HG02973 (cell line): ENCODE results near the gene BANP.
"Not testable (repeated sequence)": the region's sequence is repeated elsewhere in the genome, so short reads cannot be mapped to it uniquely, and the experiment has no call there.

Experiments
- ATAC-seq: cut with Tn5 transposase; IDR thresholded peaks from one replicate; pipeline ENCODE4 v1.9.1; 2021; ENCODE audit warnings: moderate library complexity; ENCODE audit not compliant: unreplicated experiment

BANP gene

DNA sequence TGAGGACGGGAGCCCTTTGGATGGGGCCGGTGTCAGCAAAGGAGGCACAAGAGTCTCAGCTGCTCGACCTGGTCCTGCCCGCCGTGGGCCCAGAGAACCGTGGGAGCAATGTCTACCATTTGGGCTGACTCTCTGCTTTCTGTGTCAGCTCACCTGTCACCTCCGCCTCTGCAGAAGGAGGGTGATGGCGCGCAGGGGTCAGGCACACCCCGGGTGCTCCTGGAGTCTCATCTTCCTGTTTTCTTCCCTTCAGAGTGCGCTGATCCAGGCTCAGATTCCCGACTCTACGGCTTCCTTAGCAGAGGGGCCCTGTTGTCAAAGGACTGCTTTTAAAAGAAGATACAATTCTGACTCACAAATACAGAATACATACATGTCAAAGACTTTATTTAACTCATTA, 167.1 kb downstream of the BANP start:
- no peak for ATAC-seq

DNA sequence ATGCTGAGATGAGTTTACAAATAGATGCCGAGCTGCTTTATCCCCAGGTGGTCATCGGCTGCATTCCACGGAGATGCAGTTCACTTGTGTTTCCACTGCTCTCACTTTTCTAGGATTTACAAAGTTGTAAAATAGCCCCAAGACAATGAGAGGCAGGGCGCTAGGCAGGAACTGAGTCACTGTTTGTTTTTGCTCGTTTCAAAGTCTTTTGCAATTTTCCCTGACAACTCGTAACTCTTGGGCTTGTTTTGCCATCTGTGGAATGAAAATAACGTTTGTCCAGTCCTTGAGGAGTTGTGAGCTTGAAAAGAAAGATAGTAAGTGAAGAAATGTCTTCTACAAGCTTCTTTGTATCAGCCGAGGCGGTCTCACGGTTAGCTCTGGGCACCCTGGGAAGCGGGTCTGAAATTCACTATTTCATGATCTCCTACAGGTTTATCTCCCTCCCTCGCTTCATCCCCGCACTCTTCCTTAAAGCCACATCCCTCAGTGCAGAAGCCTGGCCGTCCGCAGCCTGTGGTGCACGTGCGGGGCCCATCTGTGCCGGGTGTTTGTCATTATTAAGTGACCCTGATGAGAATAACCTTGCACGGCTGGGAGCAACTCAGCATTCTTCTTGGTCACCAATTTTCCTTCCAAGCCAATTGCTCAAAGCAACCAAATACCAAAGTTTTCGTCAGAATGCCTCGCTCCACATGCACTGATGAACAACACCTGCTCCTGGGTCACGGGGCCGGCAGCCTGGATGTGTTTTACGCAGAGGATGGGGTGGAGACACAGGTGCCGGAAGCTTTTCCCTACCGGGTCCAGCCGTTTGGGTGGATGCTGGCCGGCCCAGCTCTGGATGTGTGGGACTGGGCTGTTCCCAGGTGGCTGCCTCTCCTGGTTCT, 167.9 kb downstream of the BANP start:
- not testable (repeated sequence) for ATAC-seq

DNA sequence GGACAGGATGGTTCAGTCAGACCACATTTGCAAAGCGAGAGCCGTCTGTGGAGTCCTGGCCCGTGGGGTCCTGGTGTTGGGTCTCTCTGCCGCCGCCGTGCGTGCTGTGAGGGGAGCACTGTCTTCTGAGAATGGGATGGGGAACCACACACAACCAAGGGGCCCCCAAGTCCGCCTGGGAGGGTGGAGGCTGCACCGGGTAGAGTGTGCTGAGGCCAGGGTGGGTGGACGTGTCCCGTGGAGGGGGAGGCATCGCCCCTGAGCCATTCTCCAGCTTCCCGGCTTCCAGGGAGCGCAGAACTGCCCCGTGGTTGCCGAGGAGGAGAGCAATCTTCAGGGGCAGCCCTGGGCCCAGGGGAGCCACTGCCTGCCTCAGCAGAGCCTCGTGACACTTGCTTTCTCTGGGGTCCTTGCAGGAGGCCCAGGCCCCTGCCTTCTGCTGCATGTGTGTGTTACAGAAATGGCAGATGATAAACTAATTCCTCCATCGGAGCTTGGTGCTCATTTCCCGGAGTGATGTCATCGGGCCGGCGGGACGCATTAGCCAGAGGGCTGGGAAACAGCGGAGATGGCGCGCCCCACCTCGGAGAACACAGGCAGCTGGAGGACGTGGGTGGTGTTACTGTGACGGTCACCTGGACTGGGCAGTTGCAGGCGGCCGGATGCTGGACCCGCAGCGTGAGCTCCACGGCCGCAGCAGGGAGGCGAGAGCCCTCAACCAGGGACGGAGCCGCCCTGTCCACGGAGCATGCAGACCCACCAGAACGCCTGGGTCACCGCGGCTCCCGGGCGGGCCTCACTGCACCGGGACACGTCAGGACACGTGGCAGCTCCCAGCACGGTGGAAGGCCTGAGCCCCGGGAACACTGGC, 168.9 kb downstream of the BANP start:
- ATAC-seq, result not testable (repeated sequence)

DNA sequence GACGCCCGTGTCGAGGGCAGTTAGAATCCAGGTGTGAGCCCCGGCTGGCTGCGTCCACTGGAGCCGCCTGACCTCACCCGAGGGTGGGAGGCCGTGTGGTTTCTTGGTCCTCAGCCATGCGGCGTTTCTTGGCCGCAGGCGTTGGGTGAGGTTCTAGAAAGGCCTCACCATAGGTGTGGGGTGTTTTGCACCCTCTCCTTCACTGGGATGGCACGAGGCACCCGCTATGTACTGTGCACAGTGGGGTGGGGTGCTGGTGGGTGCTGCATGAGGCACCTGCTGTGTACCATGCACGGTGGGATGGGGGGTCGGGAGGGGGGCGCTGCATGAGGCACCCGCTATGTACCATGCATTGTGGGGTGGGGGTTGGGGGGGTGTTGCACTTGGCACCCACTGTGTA, 169.6 kb downstream of the BANP start:
- ATAC-seq, result no peak

DNA sequence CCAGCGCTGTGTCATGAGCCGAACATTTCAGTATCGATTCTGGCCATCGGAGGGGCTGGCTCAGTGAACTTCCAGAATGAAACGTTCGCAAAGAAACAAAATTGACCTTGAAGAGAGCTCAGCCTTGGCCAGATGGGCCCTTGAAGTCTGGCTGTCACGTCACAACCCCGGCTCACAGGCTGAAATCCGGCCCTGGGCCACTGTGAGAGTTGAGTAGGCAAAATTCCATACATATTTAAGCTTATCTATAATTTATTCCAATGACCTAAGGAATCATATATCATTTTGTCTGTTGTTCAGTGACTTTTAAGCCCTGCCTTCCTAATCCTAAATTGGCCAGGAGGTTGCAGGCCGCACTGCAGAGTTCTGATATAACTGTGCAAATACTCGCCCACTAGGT, 170.2 kb downstream of the BANP start:
- ATAC-seq, result not testable (repeated sequence)

DNA sequence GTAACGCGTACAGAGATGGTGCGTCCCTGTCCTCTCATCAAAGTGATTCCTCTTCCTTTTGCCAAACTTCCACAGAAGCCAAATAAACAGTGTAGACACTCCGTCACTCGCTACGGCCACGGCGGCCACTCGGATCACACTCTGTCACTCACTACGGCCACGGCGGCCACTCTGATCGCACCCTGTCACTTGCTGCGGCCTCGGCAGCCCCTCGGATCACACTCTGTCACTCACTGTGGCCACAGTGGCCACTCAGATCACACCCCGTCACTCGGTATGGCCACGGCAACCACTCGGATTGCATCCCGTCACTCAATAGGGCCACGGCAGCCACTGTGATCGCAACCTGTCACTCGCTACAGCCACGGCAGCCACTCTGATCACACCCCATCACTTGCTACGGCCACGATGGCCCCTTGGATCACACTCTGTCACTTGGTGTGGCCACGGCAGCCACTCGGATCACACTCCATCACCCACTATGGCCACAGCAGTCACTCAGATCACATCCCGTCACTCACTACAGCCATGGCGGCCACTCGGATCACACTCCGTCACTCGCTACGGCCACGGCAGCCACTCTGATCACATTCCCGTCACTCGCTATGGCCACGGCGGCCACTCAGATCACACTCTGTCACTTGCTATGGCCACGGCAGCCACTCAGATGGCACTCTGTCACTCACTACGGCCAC, 170.8 kb downstream of the BANP start:
- ATAC-seq, result no peak
